MCF 10A (cell line): ENCODE measurements around the gene NACC2. TPM values are rescaled to one million over a fixed set of nuclear protein-coding genes. Genes with fewer than 3 reads are reported as not detected.

Experiments
- BruUV-seq: library from RNA; stranded (reverse); fragments of 400-500 nt; replicated peaks from 2 replicates; lab custom pipeline; 2021; lab: Mats Ljungman, UMichigan
- CTCF ChIA-PET: fragments of 300-600 bp; sonication (Branson Sonifier 250); formaldehyde crosslinking; extraction: SDS; loops from one replicate; lab custom pipeline; 2021; ENCODE audit warnings: antibody characterized with exemption, inconsistent platforms; lab: Yijun Ruan, JAX
- POLR2A ChIA-PET: fragments of 300-600, 350-650 bp; sonication (Branson Sonifier 250); formaldehyde crosslinking; extraction: SDS; loops from one replicate; lab custom pipeline; 2020; ENCODE audit warnings: antibody characterized with exemption, inconsistent platforms; lab: Yijun Ruan, JAX
- DNase-seq: peaks from one replicate; pipeline ENCODE4 v3.0.0-alpha.2; 2018; ENCODE audit not compliant: unreplicated experiment
- H3K27ac Mint-ChIP-seq: one replicate; pipeline ENCODE4 v1.8.0; 2022; ENCODE audit warnings: mild to moderate bottlenecking, low read depth, mixed read lengths; ENCODE audit not compliant: unreplicated experiment
- H3K27me3 Mint-ChIP-seq: one replicate; pipeline ENCODE4 v1.8.0; 2022; ENCODE audit warnings: mixed read lengths; ENCODE audit not compliant: insufficient read depth, unreplicated experiment
- H3K36me3 Mint-ChIP-seq: one replicate; pipeline ENCODE4 v1.8.0; 2022; ENCODE audit warnings: mild to moderate bottlenecking, moderate library complexity, mixed read lengths; ENCODE audit not compliant: insufficient read depth, unreplicated experiment
- H3K4me1 Mint-ChIP-seq: one replicate; pipeline ENCODE4 v1.8.0; 2022; ENCODE audit warnings: mixed read lengths; ENCODE audit not compliant: insufficient read depth, unreplicated experiment
- H3K4me3 Mint-ChIP-seq: one replicate; pipeline ENCODE4 v1.8.0; 2022; ENCODE audit warnings: mild to moderate bottlenecking, moderate library complexity, mixed read lengths; ENCODE audit not compliant: unreplicated experiment
- H3K9me3 Mint-ChIP-seq: one replicate; pipeline ENCODE4 v1.8.0; 2022; ENCODE audit warnings: mixed read lengths; ENCODE audit not compliant: unreplicated experiment
- CTCF ChIP-seq: fragments of 200-600 bp; IDR thresholded peaks from one replicate; pipeline ENCODE4 v1.8.0; 2022; ENCODE audit warnings: antibody characterized with exemption, mild to moderate bottlenecking; ENCODE audit not compliant: unreplicated experiment
- intact Hi-C: fragments of 100-400 bp; cut with micrococcal nuclease; formaldehyde crosslinking; loops from 2 replicates; pipeline ENCODE4 v1.14.1; 2022
- total RNA-seq: library from RNA; stranded (reverse); gene quantifications from 2 replicates; pipeline ENCODE4 v1.2.3, GENCODE V29; 2022

NACC2 gene
- total RNA-seq, 1 experiment from 2014 or later = 16.5 TPM

- Mint-ChIP-seq H3K27me3 (peaks cover 31% of the 10 kb centered on the region), H3K9me3 (no peaks in the 10 kb centered on the region), H3K4me3 (no peak overlapping the region), H3K27ac (no peak overlapping the region), H3K36me3 (no peaks in the 10 kb centered on the region), H3K4me1 (no peaks in the 10 kb centered on the region)
- no TSS peak for BruUV-seq
- CTCF ChIA-PET = interaction anchor here (0.6 kb wide), 1 partner anchor 464 kb away, joined by 3 read pairs; no protein-coding TSS in a partner anchor
- intact Hi-C loops = no loop called here
- TF ChIP-seq CTCF = no peak
- POLR2A ChIA-PET = no interaction called here
- DNase-seq = no peak
Observed at GRCh38 chr9:135975834-135976233, 119.3 kb downstream of the NACC2 start.

GRCh38 chr9:135974220-135974573, 120.9 kb downstream of the NACC2 start:
- BruUV-seq = no TSS peak
- no peaks in the 10 kb centered on the region for H3K9me3 Mint-ChIP-seq
- intact Hi-C loops = no loop called here
- no peak overlapping the region for H3K27ac Mint-ChIP-seq
- DNase-seq = no peak
- no peak overlapping the region for H3K4me3 Mint-ChIP-seq
- H3K36me3 Mint-ChIP-seq = no peaks in the 10 kb centered on the region
- peaks cover 31% of the 10 kb centered on the region for H3K27me3 Mint-ChIP-seq
- TF ChIP-seq CTCF = no peak
- no peaks in the 10 kb centered on the region for H3K4me1 Mint-ChIP-seq
- ChIA-PET POLR2A (no interaction called here), CTCF (no interaction called here)

GRCh38 chr9:135973277-135974219, 121.5 kb downstream of the NACC2 start:
- Mint-ChIP-seq H3K36me3 (no peaks in the 10 kb centered on the region), H3K4me1 (no peaks in the 10 kb centered on the region), H3K9me3 (no peaks in the 10 kb centered on the region), H3K27me3 (peaks cover 31% of the 10 kb centered on the region), H3K27ac (no peak overlapping the region), H3K4me3 (no peak overlapping the region)
- no TSS peak for BruUV-seq
- intact Hi-C loops = no loop called here
- ChIA-PET POLR2A (no interaction called here), CTCF (interaction anchor here (0.6 kb wide), 1 partner anchor 149 kb away, joined by 3 read pairs; no protein-coding TSS in a partner anchor)
- no peak for TF ChIP-seq CTCF
- DNase-seq = no peak

GRCh38 chr9:135971892-135972291, 123.2 kb downstream of the NACC2 start:
- H3K27me3 Mint-ChIP-seq = peaks cover 31% of the 10 kb centered on the region
- POLR2A ChIA-PET = no interaction called here
- no peak overlapping the region for H3K4me3 Mint-ChIP-seq
- intact Hi-C loops = no loop called here
- no peak for TF ChIP-seq CTCF
- no peaks in the 10 kb centered on the region for H3K36me3 Mint-ChIP-seq
- CTCF ChIA-PET = interaction anchor here (0.6 kb wide), 1 partner anchor 152 kb away, joined by 3 read pairs; no protein-coding TSS in a partner anchor
- peaks cover 7% of the 10 kb centered on the region for H3K4me1 Mint-ChIP-seq
- H3K9me3 Mint-ChIP-seq = no peaks in the 10 kb centered on the region
- peak; percentile 84 for DNase-seq
- no TSS peak for BruUV-seq
- H3K27ac Mint-ChIP-seq = no peak overlapping the region
